WTC11 (cell line): Measurements from ENCODE around the gene MARCHF7.
"Not testable (repeated sequence)": the region's sequence is repeated elsewhere in the genome, so short reads cannot be mapped to it uniquely, and the experiment has no call there.

Experiments
- CREM ChIP-seq: sonication (generic); formaldehyde crosslinking; IDR thresholded peaks from 2 replicates; pipeline ENCODE4 v1.8.1; 2022; ENCODE audit warnings: mild to moderate bottlenecking, missing genetic modification reagents, moderate library complexity
- EMX1 ChIP-seq: fragments of 250-450 bp; sonication (Bioruptor Pico); IDR thresholded peaks from 2 replicates; pipeline ENCODE4 v1.8.0; 2021; ENCODE audit warnings: mild to moderate bottlenecking
- GABPB1 ChIP-seq: sonication (generic); formaldehyde crosslinking; IDR thresholded peaks from 2 replicates; pipeline ENCODE4 v1.8.1; 2023; ENCODE audit warnings: mild to moderate bottlenecking, missing genetic modification reagents
- HMGA2 ChIP-seq: fragments of 250-450 bp; sonication (Bioruptor Pico); IDR thresholded peaks from 2 replicates; pipeline ENCODE4 v1.4.0; 2021; ENCODE audit warnings: mild to moderate bottlenecking, moderate library complexity
- OVOL2 ChIP-seq: fragments of 250-450 bp; sonication (Bioruptor Pico); IDR thresholded peaks from 2 replicates; pipeline ENCODE4 v1.9.0; 2021; ENCODE audit warnings: mild to moderate bottlenecking, borderline replicate concordance
- SMAD4 ChIP-seq: sonication (generic); formaldehyde crosslinking; IDR thresholded peaks from 2 replicates; pipeline ENCODE4 v1.8.0; 2022; ENCODE audit warnings: mild to moderate bottlenecking, missing genetic modification reagents
- TF ChIP-seq, protein P1 (sequence below): fragments of 200-600 bp; IDR thresholded peaks from 2 replicates; pipeline ENCODE4 v1.8.0; 2022; ENCODE audit warnings: antibody characterized with exemption
- TF ChIP-seq, protein P2 (sequence below): sonication (generic); formaldehyde crosslinking; IDR thresholded peaks from 2 replicates; pipeline ENCODE4 v1.8.0; 2022; ENCODE audit warnings: mild to moderate bottlenecking, missing genetic modification reagents
- TF ChIP-seq, protein P3 (sequence below): sonication (generic); formaldehyde crosslinking; IDR thresholded peaks from 2 replicates; pipeline ENCODE4 v1.8.1; 2023; ENCODE audit warnings: mild to moderate bottlenecking, missing genetic modification reagents, moderate library complexity
- TF ChIP-seq, protein P4 (sequence below): sonication (generic); formaldehyde crosslinking; IDR thresholded peaks from 2 replicates; pipeline ENCODE4 v1.8.0; 2023; ENCODE audit warnings: missing genetic modification reagents, mild to moderate bottlenecking, borderline replicate concordance
- TF ChIP-seq, protein P5 (sequence below): sonication (generic); formaldehyde crosslinking; IDR thresholded peaks from 2 replicates; pipeline ENCODE4 v1.8.1; 2022; ENCODE audit warnings: missing genetic modification reagents, borderline replicate concordance
- TF ChIP-seq, protein P6 (sequence below): sonication (generic); formaldehyde crosslinking; IDR thresholded peaks from 2 replicates; pipeline ENCODE4 v1.8.0; 2022; ENCODE audit warnings: mild to moderate bottlenecking, missing genetic modification reagents

DNA sequence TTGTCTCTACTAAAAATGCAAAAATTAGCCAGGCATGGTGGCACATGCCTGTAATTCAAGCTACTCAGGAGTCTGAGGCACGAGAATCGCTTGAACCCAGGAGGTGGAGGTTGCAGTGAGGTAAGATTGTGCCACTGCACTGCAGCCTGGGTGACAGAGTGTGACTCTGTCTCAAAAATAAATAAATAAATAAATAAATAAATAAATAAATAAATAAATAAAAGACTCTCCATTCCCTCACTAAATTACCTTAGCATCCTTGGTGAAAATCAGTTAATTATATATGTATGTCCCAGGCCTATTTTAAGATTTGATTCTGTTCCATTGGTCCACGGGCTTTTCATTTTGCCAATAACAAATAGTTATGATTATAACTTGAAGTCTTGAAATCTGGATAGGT lies 44.9 kb upstream of the MARCHF7 start:
- TF ChIP-seq, protein P1, sequence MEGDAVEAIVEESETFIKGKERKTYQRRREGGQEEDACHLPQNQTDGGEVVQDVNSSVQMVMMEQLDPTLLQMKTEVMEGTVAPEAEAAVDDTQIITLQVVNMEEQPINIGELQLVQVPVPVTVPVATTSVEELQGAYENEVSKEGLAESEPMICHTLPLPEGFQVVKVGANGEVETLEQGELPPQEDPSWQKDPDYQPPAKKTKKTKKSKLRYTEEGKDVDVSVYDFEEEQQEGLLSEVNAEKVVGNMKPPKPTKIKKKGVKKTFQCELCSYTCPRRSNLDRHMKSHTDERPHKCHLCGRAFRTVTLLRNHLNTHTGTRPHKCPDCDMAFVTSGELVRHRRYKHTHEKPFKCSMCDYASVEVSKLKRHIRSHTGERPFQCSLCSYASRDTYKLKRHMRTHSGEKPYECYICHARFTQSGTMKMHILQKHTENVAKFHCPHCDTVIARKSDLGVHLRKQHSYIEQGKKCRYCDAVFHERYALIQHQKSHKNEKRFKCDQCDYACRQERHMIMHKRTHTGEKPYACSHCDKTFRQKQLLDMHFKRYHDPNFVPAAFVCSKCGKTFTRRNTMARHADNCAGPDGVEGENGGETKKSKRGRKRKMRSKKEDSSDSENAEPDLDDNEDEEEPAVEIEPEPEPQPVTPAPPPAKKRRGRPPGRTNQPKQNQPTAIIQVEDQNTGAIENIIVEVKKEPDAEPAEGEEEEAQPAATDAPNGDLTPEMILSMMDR: not testable (repeated sequence)
- TF ChIP-seq, protein P2, sequence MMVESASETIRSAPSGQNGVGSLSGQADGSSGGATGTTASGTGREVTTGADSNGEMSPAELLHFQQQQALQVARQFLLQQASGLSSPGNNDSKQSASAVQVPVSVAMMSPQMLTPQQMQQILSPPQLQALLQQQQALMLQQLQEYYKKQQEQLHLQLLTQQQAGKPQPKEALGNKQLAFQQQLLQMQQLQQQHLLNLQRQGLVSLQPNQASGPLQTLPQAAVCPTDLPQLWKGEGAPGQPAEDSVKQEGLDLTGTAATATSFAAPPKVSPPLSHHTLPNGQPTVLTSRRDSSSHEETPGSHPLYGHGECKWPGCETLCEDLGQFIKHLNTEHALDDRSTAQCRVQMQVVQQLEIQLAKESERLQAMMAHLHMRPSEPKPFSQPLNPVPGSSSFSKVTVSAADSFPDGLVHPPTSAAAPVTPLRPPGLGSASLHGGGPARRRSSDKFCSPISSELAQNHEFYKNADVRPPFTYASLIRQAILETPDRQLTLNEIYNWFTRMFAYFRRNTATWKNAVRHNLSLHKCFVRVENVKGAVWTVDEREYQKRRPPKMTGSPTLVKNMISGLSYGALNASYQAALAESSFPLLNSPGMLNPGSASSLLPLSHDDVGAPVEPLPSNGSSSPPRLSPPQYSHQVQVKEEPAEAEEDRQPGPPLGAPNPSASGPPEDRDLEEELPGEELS (CRISPR knock-in tag): not testable (repeated sequence)
- TF ChIP-seq GABPB1 (CRISPR knock-in tag); HMGA2 (CRISPR knock-in tag); CREM (CRISPR knock-in tag); OVOL2; EMX1 (CRISPR knock-in tag); SMAD4 (CRISPR knock-in tag): not testable (repeated sequence)
- TF ChIP-seq, protein P3, sequence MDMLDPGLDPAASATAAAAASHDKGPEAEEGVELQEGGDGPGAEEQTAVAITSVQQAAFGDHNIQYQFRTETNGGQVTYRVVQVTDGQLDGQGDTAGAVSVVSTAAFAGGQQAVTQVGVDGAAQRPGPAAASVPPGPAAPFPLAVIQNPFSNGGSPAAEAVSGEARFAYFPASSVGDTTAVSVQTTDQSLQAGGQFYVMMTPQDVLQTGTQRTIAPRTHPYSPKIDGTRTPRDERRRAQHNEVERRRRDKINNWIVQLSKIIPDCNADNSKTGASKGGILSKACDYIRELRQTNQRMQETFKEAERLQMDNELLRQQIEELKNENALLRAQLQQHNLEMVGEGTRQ (CRISPR knock-in tag): not testable (repeated sequence)
- TF ChIP-seq, protein P4, sequence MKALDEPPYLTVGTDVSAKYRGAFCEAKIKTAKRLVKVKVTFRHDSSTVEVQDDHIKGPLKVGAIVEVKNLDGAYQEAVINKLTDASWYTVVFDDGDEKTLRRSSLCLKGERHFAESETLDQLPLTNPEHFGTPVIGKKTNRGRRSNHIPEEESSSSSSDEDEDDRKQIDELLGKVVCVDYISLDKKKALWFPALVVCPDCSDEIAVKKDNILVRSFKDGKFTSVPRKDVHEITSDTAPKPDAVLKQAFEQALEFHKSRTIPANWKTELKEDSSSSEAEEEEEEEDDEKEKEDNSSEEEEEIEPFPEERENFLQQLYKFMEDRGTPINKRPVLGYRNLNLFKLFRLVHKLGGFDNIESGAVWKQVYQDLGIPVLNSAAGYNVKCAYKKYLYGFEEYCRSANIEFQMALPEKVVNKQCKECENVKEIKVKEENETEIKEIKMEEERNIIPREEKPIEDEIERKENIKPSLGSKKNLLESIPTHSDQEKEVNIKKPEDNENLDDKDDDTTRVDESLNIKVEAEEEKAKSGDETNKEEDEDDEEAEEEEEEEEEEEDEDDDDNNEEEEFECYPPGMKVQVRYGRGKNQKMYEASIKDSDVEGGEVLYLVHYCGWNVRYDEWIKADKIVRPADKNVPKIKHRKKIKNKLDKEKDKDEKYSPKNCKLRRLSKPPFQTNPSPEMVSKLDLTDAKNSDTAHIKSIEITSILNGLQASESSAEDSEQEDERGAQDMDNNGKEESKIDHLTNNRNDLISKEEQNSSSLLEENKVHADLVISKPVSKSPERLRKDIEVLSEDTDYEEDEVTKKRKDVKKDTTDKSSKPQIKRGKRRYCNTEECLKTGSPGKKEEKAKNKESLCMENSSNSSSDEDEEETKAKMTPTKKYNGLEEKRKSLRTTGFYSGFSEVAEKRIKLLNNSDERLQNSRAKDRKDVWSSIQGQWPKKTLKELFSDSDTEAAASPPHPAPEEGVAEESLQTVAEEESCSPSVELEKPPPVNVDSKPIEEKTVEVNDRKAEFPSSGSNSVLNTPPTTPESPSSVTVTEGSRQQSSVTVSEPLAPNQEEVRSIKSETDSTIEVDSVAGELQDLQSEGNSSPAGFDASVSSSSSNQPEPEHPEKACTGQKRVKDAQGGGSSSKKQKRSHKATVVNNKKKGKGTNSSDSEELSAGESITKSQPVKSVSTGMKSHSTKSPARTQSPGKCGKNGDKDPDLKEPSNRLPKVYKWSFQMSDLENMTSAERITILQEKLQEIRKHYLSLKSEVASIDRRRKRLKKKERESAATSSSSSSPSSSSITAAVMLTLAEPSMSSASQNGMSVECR (CRISPR knock-in tag): not testable (repeated sequence)
- TF ChIP-seq, protein P5, sequence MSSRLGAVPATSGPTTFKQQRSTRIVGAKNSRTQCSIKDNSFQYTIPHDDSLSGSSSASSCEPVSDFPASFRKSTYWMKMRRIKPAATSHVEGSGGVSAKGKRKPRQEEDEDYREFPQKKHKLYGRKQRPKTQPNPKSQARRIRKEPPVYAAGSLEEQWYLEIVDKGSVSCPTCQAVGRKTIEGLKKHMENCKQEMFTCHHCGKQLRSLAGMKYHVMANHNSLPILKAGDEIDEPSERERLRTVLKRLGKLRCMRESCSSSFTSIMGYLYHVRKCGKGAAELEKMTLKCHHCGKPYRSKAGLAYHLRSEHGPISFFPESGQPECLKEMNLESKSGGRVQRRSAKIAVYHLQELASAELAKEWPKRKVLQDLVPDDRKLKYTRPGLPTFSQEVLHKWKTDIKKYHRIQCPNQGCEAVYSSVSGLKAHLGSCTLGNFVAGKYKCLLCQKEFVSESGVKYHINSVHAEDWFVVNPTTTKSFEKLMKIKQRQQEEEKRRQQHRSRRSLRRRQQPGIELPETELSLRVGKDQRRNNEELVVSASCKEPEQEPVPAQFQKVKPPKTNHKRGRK (CRISPR knock-in tag): not testable (repeated sequence)
- TF ChIP-seq, protein P6, sequence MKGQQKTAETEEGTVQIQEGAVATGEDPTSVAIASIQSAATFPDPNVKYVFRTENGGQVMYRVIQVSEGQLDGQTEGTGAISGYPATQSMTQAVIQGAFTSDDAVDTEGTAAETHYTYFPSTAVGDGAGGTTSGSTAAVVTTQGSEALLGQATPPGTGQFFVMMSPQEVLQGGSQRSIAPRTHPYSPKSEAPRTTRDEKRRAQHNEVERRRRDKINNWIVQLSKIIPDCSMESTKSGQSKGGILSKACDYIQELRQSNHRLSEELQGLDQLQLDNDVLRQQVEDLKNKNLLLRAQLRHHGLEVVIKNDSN (CRISPR knock-in tag): not testable (repeated sequence)
